Endothelial cell of umbilical vein (primary cell): ENCODE results near the gene NABP1. TPM values are rescaled to one million over a fixed set of nuclear protein-coding genes. Genes with fewer than 3 reads are reported as not detected.

Source experiments
- BruUV-seq: library from RNA; stranded (reverse); fragments of 400-500 nt; replicated peaks from 2 replicates; lab custom pipeline; 2021; lab: Mats Ljungman, UMichigan
- CTCF ChIA-PET: fragments of 300-600, 350-600 bp; sonication (Branson Sonifier 250); formaldehyde crosslinking; loops from one replicate; lab custom pipeline; 2021; ENCODE audit warnings: antibody characterized with exemption, inconsistent platforms; lab: Charles Lee
- POLR2A ChIA-PET: fragments of 300-600, 350-600 bp; sonication (Branson Sonifier 250); formaldehyde crosslinking; loops from one replicate; lab custom pipeline; 2021; ENCODE audit warnings: antibody characterized with exemption, inconsistent platforms; lab: Charles Lee
- DNase-seq: peaks from one replicate; pipeline ENCODE4 v3.0.0-alpha.2; 2011; ENCODE audit warnings: low read depth, low spot score
- FAIRE-seq: peaks from 2 replicates; lab custom pipeline; 2011; peaks lifted over from hg19 to GRCh38; lab: Jason Lieb, UNC
- H2AFZ ChIP-seq: 2 replicates; pipeline ENCODE4 v1.6.0; 2012; ENCODE audit warnings: low read depth, low read length, control low read depth, inconsistent platforms
- H3K27ac ChIP-seq: 2 replicates; pipeline ENCODE4 v1.5.1; 2011; ENCODE audit warnings: low read depth, mild to moderate bottlenecking, control low read depth, low read length, moderate library complexity; ENCODE audit not compliant: insufficient read depth
- H3K27me3 ChIP-seq, 2 experiments: 2 replicates each; pipeline versions ENCODE4 v1.6.0 to v1.6.1; 2011; ENCODE audit warnings: low read length in 2 of 2, mixed read lengths in 1 of 2; ENCODE audit not compliant: control insufficient read depth in 2 of 2, insufficient read depth in 2 of 2
- H3K36me3 ChIP-seq, 2 experiments: 2 replicates in 1 of 2; 3 replicates in 1 of 2; pipeline ENCODE4 v1.5.1; 2011; ENCODE audit warnings: low read length in 2 of 2, mild to moderate bottlenecking in 1 of 2, moderate library complexity in 1 of 2; ENCODE audit not compliant: control insufficient read depth in 2 of 2, insufficient read depth in 2 of 2; ENCODE audit errors: extremely low read depth in 1 of 2
- H3K4me1 ChIP-seq: 3 replicates; pipeline ENCODE4 v1.5.1; 2011; ENCODE audit warnings: mild to moderate bottlenecking, low read length; ENCODE audit not compliant: control insufficient read depth, insufficient read depth; ENCODE audit errors: extremely low read depth
- H3K4me2 ChIP-seq: 2 replicates; pipeline ENCODE4 v1.6.1; 2011; ENCODE audit warnings: low read length, control low read depth, mixed read lengths; ENCODE audit not compliant: insufficient read depth
- H3K4me3 ChIP-seq, 3 experiments: fragments of 200-600 bp in 1 of 3; sonication (generic), shearing (Covaris generic) in 1 of 3; replicated peaks in 1 of 3; 2 replicates each; pipeline ENCODE4 v1.5.1; 2011 to 2016; ENCODE audit warnings: control low read depth in 3 of 3, low read length in 3 of 3, mild to moderate bottlenecking in 2 of 3, inconsistent platforms in 1 of 3, low read depth in 1 of 3, moderate library complexity in 1 of 3; ENCODE audit not compliant: insufficient read depth in 1 of 3
- H3K79me2 ChIP-seq: 2 replicates; pipeline ENCODE4 v1.6.0; 2012; ENCODE audit warnings: low read length, inconsistent platforms; ENCODE audit not compliant: control insufficient read depth, insufficient read depth
- H3K9ac ChIP-seq: replicated peaks from 2 replicates; pipeline ENCODE3; 2011; ENCODE audit warnings: low read length, control low read depth; ENCODE audit not compliant: insufficient read depth; ENCODE audit errors: extremely low read depth
- H3K9me1 ChIP-seq: replicated peaks from 3 replicates; pipeline ENCODE4 v1.6.0; 2011; ENCODE audit warnings: mild to moderate bottlenecking, low read length; ENCODE audit not compliant: control insufficient read depth, insufficient read depth; ENCODE audit errors: extremely low read depth
- H3K9me3 ChIP-seq: replicated peaks from 2 replicates; pipeline ENCODE4 v1.5.1; 2012; ENCODE audit warnings: low read length, inconsistent platforms; ENCODE audit not compliant: control insufficient read depth, insufficient read depth
- H4K20me1 ChIP-seq: replicated peaks from 2 replicates; pipeline ENCODE3; 2011; ENCODE audit warnings: mild to moderate bottlenecking, low read length; ENCODE audit not compliant: control insufficient read depth, insufficient read depth; ENCODE audit errors: extremely low read depth
- CTCF ChIP-seq, 2 donors: IDR thresholded peaks; 1 replicate in 1 of 2; 2 replicates in 1 of 2; pipeline ENCODE4 v1.5.1; 2011; ENCODE audit warnings: low read length in 2 of 2, mild to moderate bottlenecking in 2 of 2, moderate library complexity in 2 of 2, control low read depth in 1 of 2, inconsistent platforms in 1 of 2, low read depth in 1 of 2; ENCODE audit not compliant: insufficient read depth in 1 of 2; ENCODE audit errors: extremely low read depth in 1 of 2
- EZH2 ChIP-seq: IDR thresholded peaks from 2 replicates; pipeline ENCODE4 v1.6.1; 2012; ENCODE audit warnings: borderline replicate concordance, low read depth, mild to moderate bottlenecking, moderate library complexity, low read length, inconsistent platforms; ENCODE audit not compliant: severe bottlenecking
- FOS ChIP-seq: IDR thresholded peaks from 2 replicates; pipeline ENCODE4 v1.6.1; 2011; ENCODE audit warnings: mild to moderate bottlenecking, low read length, moderate library complexity, borderline replicate concordance; ENCODE audit not compliant: insufficient read depth
- GATA2 ChIP-seq: IDR thresholded peaks from 2 replicates; pipeline ENCODE4 v1.7.0; 2011; ENCODE audit warnings: low read depth, mild to moderate bottlenecking, moderate library complexity, mixed read lengths, low read length; ENCODE audit not compliant: insufficient read length, insufficient read depth
- JUN ChIP-seq: IDR thresholded peaks from 2 replicates; pipeline ENCODE4 v1.6.1; 2011; ENCODE audit warnings: borderline replicate concordance, low read depth; ENCODE audit not compliant: insufficient read length, insufficient read depth
- MAX ChIP-seq: IDR thresholded peaks from 2 replicates; pipeline ENCODE4 v1.6.1; 2011; ENCODE audit not compliant: insufficient read depth, insufficient read length
- MYC ChIP-seq: IDR thresholded peaks from one replicate; pipeline ENCODE4 v1.6.1; 2011; ENCODE audit warnings: mild to moderate bottlenecking, low read depth, low read length
- POLR2A ChIP-seq: IDR thresholded peaks from 2 replicates; pipeline ENCODE4 v1.6.1; 2012; ENCODE audit warnings: low read depth, mild to moderate bottlenecking, control low read depth, low read length
- POLR2AphosphoS5 ChIP-seq: IDR thresholded peaks from 2 replicates; pipeline ENCODE4 v1.6.1; 2012; ENCODE audit warnings: low read depth, mild to moderate bottlenecking, control low read depth, low read length, moderate library complexity; ENCODE audit not compliant: insufficient read depth
- dilution Hi-C: fragments of 300-500 bp; cut with MboI; formaldehyde crosslinking; loops from one replicate; pipeline ENCODE4 v1.15.0; 2019; ENCODE audit warnings: low sequenced_read_pairs; ENCODE audit not compliant: extremely low pct_ligation_motif_present
- intact Hi-C: fragments of 100-400 bp; cut with micrococcal nuclease; formaldehyde crosslinking; loops from one replicate; pipeline ENCODE4 v1.10.0; 2022
- polyA plus RNA-seq, 4 experiments: library from polyadenylated mRNA; depleted of rRNA in 3 of 4; stranded (reverse) in 3 of 4; unstranded in 1 of 4; fragments of >200 nt; gene quantifications; 2 replicates each; pipeline versions ENCODE4 v1.2.1 to v1.2.3, GENCODE V29; 2011 to 2012; ENCODE audit warnings: missing spikeins in 1 of 4
- total RNA-seq: library from RNA; stranded (reverse); gene quantifications from 2 replicates; pipeline ENCODE4 v1.2.3, GENCODE V29; 2021

The NABP1 gene
- total and polyA plus RNA-seq, 2 donors (not counting 3 experiments of a cell fraction or from before 2014, with no cell fraction given): 14.7 to 47.6 TPM

- H3K4me3 ChIP-seq: no peak overlapping the region
- ChIA-PET POLR2A (no interaction called here), CTCF (no interaction called here)
- H3K4me1 ChIP-seq: no peaks in the 10 kb centered on the region
- H3K9ac ChIP-seq: no peak overlapping the region
- H3K9me3 ChIP-seq: no peaks in the 10 kb centered on the region
- BruUV-seq: no TSS peak
- no peaks in the 10 kb centered on the region for H3K79me2 ChIP-seq
- H3K36me3 ChIP-seq: no peaks in the 10 kb centered on the region
- no peak for FAIRE-seq
- no peak overlapping the region for H3K4me2 ChIP-seq
- no peaks in the 10 kb centered on the region for H3K9me1 ChIP-seq
- dilution Hi-C loops: loop anchor here (25.0 kb wide), 1 partner anchor 148 kb away; no protein-coding TSS in a partner anchor
- TF ChIP-seq MAX: no peak
- TF ChIP-seq MYC: no peak
- TF ChIP-seq FOS: no peak
- no peak for TF ChIP-seq POLR2A
- TF ChIP-seq GATA2: no peak
- no peak for TF ChIP-seq JUN
- TF ChIP-seq CTCF (IDR thresholded peaks at IDR 0.05; ENCODE audit: extremely low read depth in 1 of 2, insufficient read depth in 1 of 2, low read depth in 1 of 2, low read length in 2 of 2): no peak
- TF ChIP-seq EZH2: no peak
- TF ChIP-seq POLR2AphosphoS5: no peak
- no peak overlapping the region for H2AFZ ChIP-seq
- intact Hi-C loops: no loop called here
- H3K27ac ChIP-seq: no peak overlapping the region
- no peaks in the 10 kb centered on the region for H4K20me1 ChIP-seq
- no peak for DNase-seq
- H3K27me3 ChIP-seq: peaks cover 0 to under 1% of the 10 kb centered on the region in 2 experiments
Observed at GRCh38 chr2:191710411-191710900, 32.5 kb downstream of the NABP1 start.
